Keratinocyte (primary cell): ENCODE results near the gene ZFP62. TPM values are rescaled to one million over a fixed set of nuclear protein-coding genes. Genes with fewer than 3 reads are reported as not detected.

Source experiments
- DNase-seq: peaks from one replicate; pipeline ENCODE4 v3.0.0-alpha.2; 2011; ENCODE audit warnings: low read depth, missing footprints, low spot score
- FAIRE-seq: peaks from 2 replicates; lab custom pipeline; 2011; peaks lifted over from hg19 to GRCh38; lab: Jason Lieb, UNC
- H2AFZ ChIP-seq: 2 replicates; pipeline ENCODE4 v1.6.0; 2012; ENCODE audit warnings: low read length, control low read depth, inconsistent platforms; ENCODE audit not compliant: control insufficient read depth
- H3K27ac ChIP-seq: 2 replicates; pipeline ENCODE4 v1.5.1; 2011; ENCODE audit warnings: low read length; ENCODE audit not compliant: control insufficient read depth, insufficient read depth
- H3K27me3 ChIP-seq: 3 replicates; pipeline ENCODE4 v1.6.0; 2011; ENCODE audit warnings: low read length; ENCODE audit not compliant: control insufficient read depth, insufficient read depth; ENCODE audit errors: extremely low read depth
- H3K36me3 ChIP-seq, 2 experiments: 2 replicates in 1 of 2; 3 replicates in 1 of 2; pipeline ENCODE4 v1.5.1; 2011; ENCODE audit warnings: low read length in 2 of 2, mild to moderate bottlenecking in 1 of 2; ENCODE audit not compliant: control insufficient read depth in 2 of 2, insufficient read depth in 2 of 2; ENCODE audit errors: extremely low read depth in 1 of 2
- H3K4me1 ChIP-seq: 3 replicates; pipeline ENCODE4 v1.5.1; 2011; ENCODE audit warnings: low read length; ENCODE audit not compliant: control insufficient read depth, insufficient read depth; ENCODE audit errors: extremely low read depth
- H3K4me2 ChIP-seq: 3 replicates; pipeline ENCODE4 v1.6.0; 2011; ENCODE audit warnings: low read depth, low read length; ENCODE audit not compliant: control insufficient read depth, insufficient read depth; ENCODE audit errors: extremely low read depth
- H3K4me3 ChIP-seq, 3 experiments: fragments of 200-600 bp in 1 of 3; sonication (generic) in 1 of 3; 2 replicates in 2 of 3; 3 replicates in 1 of 3; pipeline ENCODE4 v1.5.1; 2011 to 2016; ENCODE audit warnings: low read length in 3 of 3, mild to moderate bottlenecking in 3 of 3, control low read depth in 2 of 3, inconsistent platforms in 1 of 3, low read depth in 1 of 3, mixed read lengths in 1 of 3, mixed run types in 1 of 3, moderate library complexity in 1 of 3; ENCODE audit not compliant: control insufficient read depth in 2 of 3, insufficient read depth in 2 of 3; ENCODE audit errors: extremely low read depth in 1 of 3
- H3K79me2 ChIP-seq: 2 replicates; pipeline ENCODE4 v1.6.0; 2012; ENCODE audit warnings: low read length; ENCODE audit not compliant: control insufficient read depth, insufficient read depth
- H3K9ac ChIP-seq: 3 replicates; pipeline ENCODE4 v1.6.0; 2011; ENCODE audit warnings: low read length; ENCODE audit not compliant: control insufficient read depth, insufficient read depth; ENCODE audit errors: extremely low read depth
- H3K9me1 ChIP-seq: 3 replicates; pipeline ENCODE4 v1.6.0; 2011; ENCODE audit warnings: low read length; ENCODE audit not compliant: control insufficient read depth, insufficient read depth; ENCODE audit errors: extremely low read depth
- H3K9me3 ChIP-seq: 2 replicates; pipeline ENCODE4 v1.5.1; 2012; ENCODE audit warnings: low read depth, low read length; ENCODE audit not compliant: control insufficient read depth
- H4K20me1 ChIP-seq: 3 replicates; pipeline ENCODE4 v1.6.0; 2011; ENCODE audit warnings: low read length; ENCODE audit not compliant: control insufficient read depth, insufficient read depth; ENCODE audit errors: extremely low read depth
- CTCF ChIP-seq, 3 experiments: IDR thresholded peaks in 1 of 3; conservative IDR thresholded peaks in 1 of 3; optimal IDR thresholded peaks in 1 of 3; 2 replicates in 2 of 3; 3 replicates in 1 of 3; pipeline versions ENCODE3 to v1.5.1; 2011; ENCODE audit warnings: low read length in 3 of 3, mild to moderate bottlenecking in 3 of 3, moderate library complexity in 2 of 3, control low read depth in 1 of 3, inconsistent platforms in 1 of 3; ENCODE audit not compliant: insufficient read depth in 2 of 3; ENCODE audit errors: extremely low read depth in 1 of 3
- EZH2 ChIP-seq: IDR thresholded peaks from one replicate; pipeline ENCODE4 v1.6.1; 2012; ENCODE audit warnings: inconsistent platforms, mild to moderate bottlenecking, low read length, moderate library complexity
- dilution Hi-C: fragments of 300-500 bp; cut with MboI; formaldehyde crosslinking; loops from one replicate; pipeline ENCODE4 v1.7.0; 2020; ENCODE audit warnings: low sequenced_read_pairs; ENCODE audit not compliant: extremely low pct_ligation_motif_present
- polyA plus RNA-seq, 5 experiments: library from polyadenylated mRNA; depleted of rRNA in 3 of 5; stranded (reverse) in 3 of 5; stranded (forward) in 1 of 5; unstranded in 1 of 5; fragments of >200 nt; gene quantifications; 1 replicate in 1 of 5; 2 replicates in 3 of 5; 3 replicates in 1 of 5; pipeline versions ENCODE4 v1.2.1 to v1.2.3, GENCODE V29; 2011 to 2012; ENCODE audit warnings: missing spikeins in 2 of 5, low read depth in 1 of 5, low replicate concordance in 1 of 5

The ZFP62 gene
- polyA plus RNA-seq, 1 donor (not counting 4 experiments of a cell fraction or from before 2014, with no cell fraction given), result 21.5 TPM

DNA sequence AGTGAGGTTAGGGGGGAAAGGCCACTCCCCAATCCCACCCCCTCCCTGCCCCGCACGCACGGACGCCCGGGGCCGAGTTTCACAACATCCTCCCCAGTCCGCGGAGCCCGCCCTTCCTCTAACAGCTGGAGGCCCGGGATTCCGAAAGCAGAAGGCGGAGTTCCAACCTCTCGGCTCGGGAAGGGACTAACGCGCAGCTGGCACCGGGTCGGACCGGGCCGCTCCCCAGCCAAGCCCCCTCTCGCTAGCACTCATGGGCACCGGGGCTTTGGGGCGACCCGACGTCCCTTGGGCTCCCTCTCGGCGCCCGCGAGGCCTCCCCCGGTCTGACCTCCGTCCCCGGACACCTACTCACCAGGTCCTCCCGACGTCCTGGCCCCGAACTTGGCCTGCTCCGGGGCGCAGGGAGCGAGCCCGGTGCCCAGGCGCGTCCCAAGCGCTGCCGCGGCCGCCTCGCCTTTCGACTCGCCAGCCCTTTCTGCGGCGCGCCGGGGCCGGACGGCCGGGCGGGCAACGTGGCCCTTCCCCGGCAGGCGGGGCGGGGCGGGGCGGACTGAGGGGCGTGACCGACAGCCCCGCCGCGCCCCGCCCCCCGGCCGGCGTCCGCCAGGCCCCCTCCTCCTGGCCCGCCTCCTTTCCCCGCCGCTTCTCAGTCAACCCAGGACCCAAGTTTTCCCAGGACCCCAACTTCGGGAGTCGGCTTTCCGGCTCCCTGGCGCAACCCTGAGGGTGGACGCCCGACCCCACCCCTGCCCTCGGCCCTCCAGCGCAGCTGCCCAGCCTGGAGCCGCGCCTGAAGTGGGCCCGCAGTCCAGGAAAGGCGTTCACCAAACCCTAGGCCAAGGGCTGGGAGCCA lies 58.5 kb downstream of the ZFP62 start, which contains the start of gene MGAT1:
Gene MGAT1, minus strand, starts transcription at position 482 of the 856 bp plus-strand sequence. CDS start 9,835 bp downstream, outside the sequence.
- no peak for FAIRE-seq
- dilution Hi-C loops, result no loop called here

GRCh38 chr5:180801596-180802324 lies 59.3 kb downstream of the ZFP62 start:
- peak overlapping the region; percentile 94 for H3K9ac ChIP-seq
- H3K36me3 ChIP-seq, result peaks cover 6 to 25% of the 10 kb centered on the region in 2 experiments
- peak overlapping the region; percentile 94 for H3K4me2 ChIP-seq
- H2AFZ ChIP-seq, result no peak overlapping the region
- H3K9me1 ChIP-seq, result peaks cover 21% of the 10 kb centered on the region
- FAIRE-seq, result no peak
- H3K4me3 ChIP-seq, result peak overlapping the region; percentile 70 to 90 (median 74)
- H3K79me2 ChIP-seq, result peaks cover 58% of the 10 kb centered on the region
- H3K27me3 ChIP-seq, result no peaks in the 10 kb centered on the region
- H3K4me1 ChIP-seq, result peaks cover 66% of the 10 kb centered on the region
- dilution Hi-C loops, result no loop called here
- no peak for DNase-seq
- no peaks in the 10 kb centered on the region for H3K9me3 ChIP-seq
- H4K20me1 ChIP-seq, result peaks cover 37% of the 10 kb centered on the region
- no peak for TF ChIP-seq CTCF (optimal IDR thresholded peaks at IDR 0.05 in 1 of 3, IDR thresholded peaks at IDR 0.05 in 1 of 3, conservative IDR thresholded peaks at IDR 0.05 in 1 of 3; ENCODE audit: extremely low read depth in 1 of 3, insufficient read depth in 2 of 3, low read length in 3 of 3)
- no peak for TF ChIP-seq EZH2
- peak overlapping the region; percentile 64 for H3K27ac ChIP-seq

More for the DNA sequence above, 58.5 kb downstream of the ZFP62 start, which contains the start of gene MGAT1:
- Histone ChIP-seq H3K27me3 (no peaks in the 10 kb centered on the region), H3K4me1 (peaks cover 70% of the 10 kb centered on the region), H3K9me1 (peaks cover 19% of the 10 kb centered on the region), H3K9ac (peak within 1 kb of the TSS; percentile 94), H3K4me3 (peak within 1 kb of the TSS; percentile 73 to 90 (median 74)), H3K36me3 (peaks cover 6 to 27% of the 10 kb centered on the region in 2 experiments), H3K27ac (peak within 1 kb of the TSS; percentile 87), H3K9me3 (no peaks in the 10 kb centered on the region), H3K4me2 (peak within 1 kb of the TSS; percentile 94), H3K79me2 (peaks cover 53% of the 10 kb centered on the region), H2AFZ (peak within 1 kb of the TSS; percentile 42), H4K20me1 (peaks cover 36% of the 10 kb centered on the region)
- TF ChIP-seq CTCF (optimal IDR thresholded peaks at IDR 0.05 in 1 of 3, IDR thresholded peaks at IDR 0.05 in 1 of 3, conservative IDR thresholded peaks at IDR 0.05 in 1 of 3; ENCODE audit: extremely low read depth in 1 of 3, insufficient read depth in 2 of 3, low read length in 3 of 3), result no peak
- no peak for TF ChIP-seq EZH2
- DNase-seq, result no peak
